ENCODE measurements around the gene KCNH8.
"Not testable (repeated sequence)": the region's sequence is repeated elsewhere in the genome, so short reads cannot be mapped to it uniquely, and the experiment has no call there.

KCNH8 gene

DNA sequence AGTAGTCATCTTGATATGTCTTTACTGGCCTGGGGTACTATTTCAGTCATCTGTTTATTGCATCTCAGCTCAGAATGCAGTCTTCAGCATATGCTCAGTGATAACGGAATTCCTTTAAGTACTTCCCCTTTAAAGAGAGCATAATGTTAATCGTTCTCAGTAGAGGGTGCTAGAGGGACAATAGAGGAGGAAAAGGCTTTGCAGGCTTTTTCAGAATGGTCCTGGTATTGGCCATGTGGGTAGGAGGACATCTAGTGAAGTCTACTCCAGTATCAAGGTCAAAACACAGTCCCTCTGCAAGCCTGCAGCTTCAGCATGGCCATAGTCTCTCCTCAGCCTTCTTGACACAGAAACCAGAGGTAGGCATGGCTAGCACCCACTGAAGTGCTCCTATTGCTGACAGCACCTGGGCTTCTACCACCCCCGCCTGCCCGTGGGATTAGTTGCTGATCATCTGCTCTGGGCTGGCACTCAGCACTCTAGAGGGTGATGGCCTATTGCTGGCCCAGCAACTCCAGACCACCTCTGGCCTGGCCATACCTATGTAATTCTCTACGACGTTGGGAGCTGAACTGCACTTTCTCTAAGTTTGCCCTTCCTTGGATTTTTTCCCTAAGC, 65.4 kb downstream of the KCNH8 start:
- no peaks in the 10 kb centered on the region for H3K36me3 Mint-ChIP-seq (ENCODE audit: low read depth)
- no peak overlapping the region for H3K4me3 Mint-ChIP-seq
- ATAC-seq (no peak), DNase-seq (no peak)
- no peaks in the 10 kb centered on the region for H3K4me1 Mint-ChIP-seq
- no peaks in the 10 kb centered on the region for H3K9me3 Mint-ChIP-seq
- no peaks in the 10 kb centered on the region for H3K27me3 Mint-ChIP-seq
- H3K27ac Mint-ChIP-seq, result no peak overlapping the region

DNA sequence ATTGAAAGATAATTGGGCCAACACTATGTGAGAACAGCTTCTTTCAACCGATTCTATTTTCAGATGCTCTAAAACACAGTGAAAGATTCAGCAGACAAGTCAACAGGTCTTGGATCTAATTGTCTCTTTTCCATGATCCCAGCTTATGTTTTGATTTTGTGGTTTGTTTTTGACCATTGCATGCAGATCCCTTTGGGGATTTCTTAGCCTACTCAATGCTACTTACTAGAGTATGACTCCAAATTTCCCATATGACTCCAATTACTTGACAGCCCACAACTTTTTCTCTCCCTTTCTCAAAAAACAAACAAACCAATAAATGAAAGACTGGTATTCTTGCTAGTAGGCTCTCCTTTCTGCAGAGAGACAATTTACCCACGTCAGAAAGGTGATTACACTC, 67.1 kb downstream of the KCNH8 start:
- DNase-seq (no peak), ATAC-seq (no peak)
- Mint-ChIP-seq H3K27ac (no peak overlapping the region), H3K4me3 (no peak overlapping the region), H3K4me1 (no peaks in the 10 kb centered on the region), H3K36me3 (ENCODE audit: low read depth) (no peaks in the 10 kb centered on the region), H3K9me3 (no peaks in the 10 kb centered on the region), H3K27me3 (no peaks in the 10 kb centered on the region)

DNA sequence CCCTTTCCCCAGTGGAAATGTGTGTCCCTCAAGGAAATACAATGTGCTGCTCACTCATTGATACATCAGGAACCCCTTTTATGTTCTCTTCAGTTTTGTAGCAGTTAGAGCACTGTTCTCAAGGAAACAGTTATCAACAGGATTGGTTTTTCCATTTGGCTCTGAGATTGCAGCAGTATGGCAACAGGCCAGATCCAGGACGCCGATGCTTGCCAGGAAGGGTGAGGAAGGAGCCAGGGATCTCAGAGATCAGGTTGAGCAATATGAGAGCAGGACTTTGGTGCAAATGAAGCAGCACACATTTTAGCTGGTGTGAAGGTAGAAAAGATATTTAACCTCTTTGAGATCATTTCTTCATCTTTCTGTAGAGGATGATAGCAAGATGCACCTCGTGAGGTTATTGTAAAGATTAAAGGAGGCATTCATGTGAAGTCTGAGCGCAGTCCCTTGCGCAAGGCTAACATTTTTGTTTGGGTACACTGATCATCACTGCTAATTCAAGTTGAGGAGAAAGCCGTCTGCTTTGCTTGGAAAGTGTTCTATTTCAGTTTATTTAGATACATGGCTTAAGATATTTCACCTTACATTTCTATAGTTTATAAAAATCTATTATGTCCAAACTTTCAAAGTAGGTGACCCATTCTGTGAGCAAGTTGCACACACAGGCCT, 68.5 kb downstream of the KCNH8 start:
- H3K4me3 Mint-ChIP-seq, result no peak overlapping the region
- no peaks in the 10 kb centered on the region for H3K4me1 Mint-ChIP-seq
- ATAC-seq, result no peak
- no peaks in the 10 kb centered on the region for H3K36me3 Mint-ChIP-seq (ENCODE audit: low read depth)
- H3K27me3 Mint-ChIP-seq, result no peaks in the 10 kb centered on the region
- H3K27ac Mint-ChIP-seq, result no peak overlapping the region
- no peak for DNase-seq
- H3K9me3 Mint-ChIP-seq, result no peaks in the 10 kb centered on the region

DNA sequence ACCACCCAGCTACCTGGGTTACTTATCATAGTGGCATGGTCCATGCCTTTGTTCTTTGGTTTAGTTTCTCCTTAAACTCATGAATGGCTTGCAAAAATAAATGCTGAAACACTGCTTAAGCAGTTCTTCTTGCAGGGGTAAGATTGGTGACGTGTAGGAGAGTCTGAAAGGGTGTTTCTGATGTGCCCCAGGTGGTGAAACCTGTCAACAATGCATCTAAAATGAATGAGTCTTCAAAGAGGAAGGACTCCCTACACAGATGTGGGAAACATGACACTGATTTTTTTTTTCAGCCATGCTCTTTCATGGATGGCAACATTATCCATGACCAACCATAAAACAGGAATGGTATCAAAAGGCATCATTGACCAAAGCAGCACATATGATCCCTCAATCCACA, 72.0 kb downstream of the KCNH8 start:
- H3K4me1 Mint-ChIP-seq, result no peaks in the 10 kb centered on the region
- H3K4me3 Mint-ChIP-seq, result no peak overlapping the region
- DNase-seq, result no peak
- no peaks in the 10 kb centered on the region for H3K9me3 Mint-ChIP-seq
- no peak for ATAC-seq
- no peaks in the 10 kb centered on the region for H3K27me3 Mint-ChIP-seq
- H3K27ac Mint-ChIP-seq, result no peak overlapping the region
- H3K36me3 Mint-ChIP-seq (ENCODE audit: low read depth), result no peaks in the 10 kb centered on the region

DNA sequence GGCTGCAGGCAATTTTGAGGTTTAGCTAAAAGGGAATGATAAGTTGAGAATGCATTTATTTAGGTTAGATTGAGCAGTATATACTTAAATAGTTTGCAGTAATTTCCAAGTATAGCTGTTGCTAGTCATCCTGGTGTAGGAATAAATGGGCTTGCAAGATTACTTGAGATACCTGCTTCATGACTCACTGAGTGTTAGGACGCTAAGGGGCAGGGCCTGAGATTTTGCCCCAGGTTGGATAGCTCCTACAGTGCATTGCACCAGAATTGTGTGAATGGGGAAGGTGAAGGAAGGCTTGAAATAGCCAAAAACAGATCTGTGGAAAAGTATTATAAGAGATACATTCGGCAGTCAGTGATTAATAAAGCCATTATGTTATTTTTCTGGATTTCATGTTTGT, 72.8 kb downstream of the KCNH8 start:
- Mint-ChIP-seq H3K36me3 (ENCODE audit: low read depth) (no peaks in the 10 kb centered on the region), H3K27ac (no peak overlapping the region), H3K4me1 (no peaks in the 10 kb centered on the region), H3K4me3 (no peak overlapping the region), H3K9me3 (no peaks in the 10 kb centered on the region), H3K27me3 (no peaks in the 10 kb centered on the region)
- ATAC-seq (no peak), DNase-seq (no peak)

DNA sequence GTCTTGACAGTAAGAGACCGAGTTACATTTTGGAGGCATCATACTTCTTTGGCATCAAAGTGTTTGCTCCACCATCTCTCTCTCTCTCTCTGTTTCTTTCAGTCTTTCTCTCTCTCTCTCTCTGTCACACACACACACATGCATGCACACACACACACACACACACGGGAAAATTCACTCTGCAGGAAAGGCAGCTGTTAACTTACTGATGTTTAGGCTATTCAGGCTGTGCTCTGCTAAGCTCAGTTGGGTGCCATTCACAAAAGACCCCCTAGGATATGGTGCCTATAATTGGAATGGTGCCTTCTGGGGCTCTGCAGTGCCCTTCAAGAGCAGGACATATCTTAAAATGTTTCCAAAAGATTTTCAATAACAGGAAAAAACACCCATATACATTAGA, 78.2 kb downstream of the KCNH8 start:
- H3K27ac Mint-ChIP-seq, result no peak overlapping the region
- DNase-seq, result no peak
- H3K4me1 Mint-ChIP-seq, result no peaks in the 10 kb centered on the region
- no peaks in the 10 kb centered on the region for H3K27me3 Mint-ChIP-seq
- H3K9me3 Mint-ChIP-seq, result no peaks in the 10 kb centered on the region
- ATAC-seq, result no peak
- H3K36me3 Mint-ChIP-seq (ENCODE audit: low read depth), result no peaks in the 10 kb centered on the region
- H3K4me3 Mint-ChIP-seq, result no peak overlapping the region

GRCh38 chr3:19228167-19228566, 79.9 kb downstream of the KCNH8 start:
- Mint-ChIP-seq H3K4me3 (no peak overlapping the region), H3K27ac (no peak overlapping the region), H3K9me3 (no peaks in the 10 kb centered on the region), H3K36me3 (ENCODE audit: low read depth) (no peaks in the 10 kb centered on the region), H3K27me3 (no peaks in the 10 kb centered on the region), H3K4me1 (peaks cover under 1% of the 10 kb centered on the region)
- no peak for DNase-seq
- no peak for ATAC-seq

DNA sequence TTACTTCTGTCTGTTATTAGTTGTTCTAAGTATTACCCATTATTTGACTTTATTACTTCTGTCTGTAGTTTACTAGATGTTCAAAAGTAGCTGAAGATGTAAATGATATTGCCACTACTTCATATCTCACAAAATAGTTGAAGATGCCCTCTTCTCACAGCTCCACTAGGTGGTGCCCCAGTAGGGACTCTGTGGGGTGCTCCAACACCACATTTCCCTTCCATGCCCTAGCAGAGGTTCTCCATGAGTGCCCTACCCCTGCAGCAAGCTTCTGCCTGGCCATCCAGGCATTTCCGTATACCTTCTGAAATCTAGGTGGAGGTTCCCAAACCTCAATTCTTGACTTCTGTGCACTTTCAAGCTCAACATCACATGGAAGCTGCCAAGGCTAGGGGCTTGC, 80.8 kb downstream of the KCNH8 start:
- no peak for DNase-seq
- no peak for ATAC-seq
- no peak overlapping the region for H3K27ac Mint-ChIP-seq
- no peaks in the 10 kb centered on the region for H3K9me3 Mint-ChIP-seq
- H3K4me1 Mint-ChIP-seq, result peaks cover 6% of the 10 kb centered on the region
- no peak overlapping the region for H3K4me3 Mint-ChIP-seq
- no peaks in the 10 kb centered on the region for H3K36me3 Mint-ChIP-seq (ENCODE audit: low read depth)
- peaks cover 3% of the 10 kb centered on the region for H3K27me3 Mint-ChIP-seq

DNA sequence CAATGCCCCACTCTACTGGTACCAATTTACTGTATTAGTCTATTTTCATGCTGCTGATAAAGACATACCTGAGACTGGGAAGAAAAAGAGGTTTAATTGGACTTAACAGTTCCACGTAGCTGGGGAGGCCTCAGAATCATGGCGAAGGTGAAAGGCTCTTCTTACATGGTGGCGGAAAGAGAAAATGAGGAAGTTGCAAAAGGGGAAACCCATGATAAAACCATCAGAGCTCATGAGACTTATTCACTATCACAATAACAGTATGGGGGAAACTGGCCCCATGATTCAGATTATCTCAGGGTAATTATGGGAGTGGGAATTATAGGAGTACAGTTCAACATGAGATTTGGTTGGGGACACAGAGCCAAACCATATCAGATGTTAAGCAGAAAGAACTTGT, 81.6 kb downstream of the KCNH8 start:
- H3K27me3 Mint-ChIP-seq; H3K36me3 Mint-ChIP-seq (ENCODE audit: low read depth): not testable (repeated sequence)

DNA sequence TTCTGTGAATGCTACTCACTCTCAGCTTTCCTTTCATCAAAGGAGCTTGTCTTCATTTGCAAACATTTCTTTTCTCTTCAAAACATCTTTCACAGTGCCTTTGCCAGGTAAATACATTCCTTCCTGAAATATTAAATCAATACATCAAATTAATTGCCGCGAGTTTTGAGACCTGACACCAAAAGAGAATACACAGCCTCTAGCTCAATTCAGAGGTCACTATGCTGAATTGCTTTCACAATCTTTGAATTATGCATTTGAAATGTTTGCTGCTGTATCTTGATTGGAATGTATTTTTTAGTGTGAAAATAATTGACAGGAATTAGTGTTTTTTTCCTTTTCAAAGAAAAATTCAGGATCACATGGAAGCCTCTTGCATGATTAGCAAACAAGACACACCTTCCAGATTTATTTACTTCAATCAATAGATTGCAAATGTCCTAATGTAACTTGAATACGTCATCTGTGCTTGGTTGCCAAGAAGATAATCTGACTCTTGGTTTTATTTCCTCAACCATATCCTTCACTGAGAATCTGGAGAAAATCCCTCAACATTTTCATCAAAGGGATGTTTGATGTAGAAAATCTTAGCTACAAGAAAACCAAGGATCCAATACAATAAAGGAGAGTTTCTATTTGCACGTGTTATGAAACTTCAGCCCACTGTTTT, 83.6 kb downstream of the KCNH8 start:
- H3K36me3 Mint-ChIP-seq (ENCODE audit: low read depth), result no peaks in the 10 kb centered on the region
- no peak for DNase-seq
- no peaks in the 10 kb centered on the region for H3K9me3 Mint-ChIP-seq
- H3K4me1 Mint-ChIP-seq, result peaks cover 6% of the 10 kb centered on the region
- no peak for ATAC-seq
- peaks cover 3% of the 10 kb centered on the region for H3K27me3 Mint-ChIP-seq
- no peak overlapping the region for H3K4me3 Mint-ChIP-seq
- no peak overlapping the region for H3K27ac Mint-ChIP-seq

More for the DNA sequence above, 81.6 kb downstream of the KCNH8 start:
- H3K4me1 Mint-ChIP-seq, ATAC-seq, H3K4me3 Mint-ChIP-seq, DNase-seq, H3K9me3 Mint-ChIP-seq: not testable (repeated sequence)
- H3K27ac Mint-ChIP-seq, result peak overlapping the region; percentile 43

DNA sequence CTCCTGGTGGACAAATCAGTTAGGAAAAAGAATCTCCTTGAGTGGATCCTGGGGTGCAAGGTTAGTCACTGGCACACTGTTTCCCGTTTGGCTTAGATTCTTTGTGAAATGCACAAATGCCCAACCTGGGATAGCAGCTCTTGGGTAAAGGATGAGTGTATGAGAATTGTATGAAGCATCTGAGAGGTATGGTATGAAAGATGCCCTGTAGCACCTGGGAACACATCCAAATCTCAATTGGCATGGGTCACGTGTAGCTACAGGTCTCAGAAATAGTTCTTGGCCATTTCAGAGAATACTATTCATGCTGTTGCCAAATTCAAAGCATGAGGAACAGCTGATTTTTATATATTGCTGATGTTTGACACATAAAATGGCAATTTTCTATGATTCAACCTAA, 84.3 kb downstream of the KCNH8 start:
- no peak overlapping the region for H3K4me3 Mint-ChIP-seq
- no peak for DNase-seq
- H3K9me3 Mint-ChIP-seq, result no peaks in the 10 kb centered on the region

GRCh38 chr3:19233882-19234784, 85.8 kb downstream of the KCNH8 start:
- H3K27me3 Mint-ChIP-seq; H3K4me3 Mint-ChIP-seq; ATAC-seq; DNase-seq; H3K4me1 Mint-ChIP-seq; H3K36me3 Mint-ChIP-seq (ENCODE audit: low read depth); H3K27ac Mint-ChIP-seq; H3K9me3 Mint-ChIP-seq: not testable (repeated sequence)

More for the DNA sequence above, 84.3 kb downstream of the KCNH8 start:
- Mint-ChIP-seq H3K4me1 (peaks cover 6% of the 10 kb centered on the region), H3K27ac (no peak overlapping the region), H3K27me3 (peaks cover 3% of the 10 kb centered on the region), H3K36me3 (ENCODE audit: low read depth) (no peaks in the 10 kb centered on the region)
- ATAC-seq, result no peak

- Mint-ChIP-seq H3K27me3 (no peaks in the 10 kb centered on the region), H3K9me3 (peaks cover 7% of the 10 kb centered on the region), H3K4me1 (no peaks in the 10 kb centered on the region), H3K27ac (no peak overlapping the region), H3K4me3 (no peak overlapping the region), H3K36me3 (ENCODE audit: low read depth) (no peaks in the 10 kb centered on the region)
- no peak for DNase-seq
- no peak for ATAC-seq
Measured at GRCh38 chr3:19248143-19248542, 99.8 kb downstream of the KCNH8 start.

DNA sequence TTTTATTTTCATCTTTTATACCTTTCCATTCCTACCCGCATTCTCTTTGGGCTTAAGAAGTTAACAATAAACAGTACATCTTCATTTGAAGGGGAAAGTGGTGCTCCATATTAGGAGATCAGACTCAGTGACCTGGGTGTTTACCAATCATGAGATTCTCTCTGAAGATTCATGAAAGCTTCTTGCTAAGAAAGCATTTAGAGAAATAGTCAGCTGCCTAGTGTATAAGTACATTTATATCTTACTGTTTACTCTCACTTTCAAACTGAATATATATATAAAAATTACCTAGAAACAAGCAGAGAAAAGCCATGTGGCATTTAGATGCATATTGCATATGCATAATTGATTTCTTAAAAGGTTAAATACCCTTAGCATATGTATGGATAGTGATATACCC, 100.5 kb downstream of the KCNH8 start:
- H3K4me3 Mint-ChIP-seq, result no peak overlapping the region
- H3K9me3 Mint-ChIP-seq, result peaks cover 7% of the 10 kb centered on the region
- no peaks in the 10 kb centered on the region for H3K4me1 Mint-ChIP-seq
- ATAC-seq (no peak), DNase-seq (no peak)
- H3K27ac Mint-ChIP-seq, result no peak overlapping the region
- no peaks in the 10 kb centered on the region for H3K36me3 Mint-ChIP-seq (ENCODE audit: low read depth)
- no peaks in the 10 kb centered on the region for H3K27me3 Mint-ChIP-seq

All from activated naive CD8-positive, alpha-beta T cell treated with anti-CD3 and anti-CD28 coated beads, Interleukin-2, amount 50 U/mL, for 24 hours (primary cell).